ACC112 (cell line): ENCODE results near the gene TIMM17A.

Experiments used
- H2AFZ ChIP-seq: fragments of 200-600 bp; sonication (generic); one replicate; pipeline ENCODE4 v1.6.0; 2017; ENCODE audit warnings: antibody characterized with exemption, low read length; ENCODE audit not compliant: unreplicated experiment
- H3K27ac ChIP-seq: fragments of 200-600 bp; sonication (generic); 2 replicates; pipeline ENCODE4 v1.5.1; 2014; ENCODE audit warnings: low read depth, mild to moderate bottlenecking, antibody characterized with exemption, low read length, moderate library complexity
- H3K27me3 ChIP-seq: fragments of 200-600 bp; sonication (generic); 2 replicates; pipeline ENCODE4 v1.6.1; 2014; ENCODE audit warnings: mild to moderate bottlenecking, antibody characterized with exemption, low read length, moderate library complexity, mixed read lengths; ENCODE audit not compliant: insufficient read depth
- H3K36me3 ChIP-seq: fragments of 200-600 bp; sonication (generic); 2 replicates; pipeline ENCODE4 v1.6.1; 2016; ENCODE audit warnings: mild to moderate bottlenecking, antibody characterized with exemption, low read length, moderate library complexity, mixed read lengths; ENCODE audit not compliant: insufficient read depth
- H3K4me1 ChIP-seq: fragments of 200-600 bp; sonication (generic); one replicate; pipeline ENCODE4 v1.6.1; 2016; ENCODE audit warnings: low read length, mixed read lengths; ENCODE audit not compliant: insufficient read depth, unreplicated experiment, control insufficient read depth
- H3K4me3 ChIP-seq: fragments of 200-600 bp; sonication (generic); 2 replicates; pipeline ENCODE4 v1.5.1; 2014; ENCODE audit warnings: mild to moderate bottlenecking, low read depth, low read length
- H3K79me2 ChIP-seq: fragments of 200-600 bp; sonication (generic); one replicate; pipeline ENCODE4 v1.6.0; 2016; ENCODE audit warnings: low read length; ENCODE audit not compliant: control insufficient read depth, unreplicated experiment, insufficient read depth

TIMM17A gene

GRCh38 chr1:201955009-201955728 lies at the start of gene TIMM17A:
Gene TIMM17A (plus strand): TSS chr1:201955503. CDS start chr1:201955527, 24 bp downstream.
- Histone ChIP-seq H3K27ac (peak within 1 kb of the TSS; percentile 74), H3K36me3 (peaks cover 19% of the 10 kb centered on the region), H3K4me1 (peaks cover 11% of the 10 kb centered on the region), H3K79me2 (peaks cover 41% of the 10 kb centered on the region), H2AFZ (peak within 1 kb of the TSS; percentile 66), H3K27me3 (no peaks in the 10 kb centered on the region), H3K4me3 (peak within 1 kb of the TSS; percentile 98)

- H3K27me3 ChIP-seq: no peaks in the 10 kb centered on the region
- no peak overlapping the region for H2AFZ ChIP-seq
- H3K79me2 ChIP-seq: no peaks in the 10 kb centered on the region
- H3K36me3 ChIP-seq: no peaks in the 10 kb centered on the region
- H3K27ac ChIP-seq: no peak overlapping the region
- no peak overlapping the region for H3K4me3 ChIP-seq
- H3K4me1 ChIP-seq: peaks cover 39% of the 10 kb centered on the region
Observed at GRCh38 chr1:201906336-201906735, 49.0 kb upstream of the TIMM17A start.

DNA sequence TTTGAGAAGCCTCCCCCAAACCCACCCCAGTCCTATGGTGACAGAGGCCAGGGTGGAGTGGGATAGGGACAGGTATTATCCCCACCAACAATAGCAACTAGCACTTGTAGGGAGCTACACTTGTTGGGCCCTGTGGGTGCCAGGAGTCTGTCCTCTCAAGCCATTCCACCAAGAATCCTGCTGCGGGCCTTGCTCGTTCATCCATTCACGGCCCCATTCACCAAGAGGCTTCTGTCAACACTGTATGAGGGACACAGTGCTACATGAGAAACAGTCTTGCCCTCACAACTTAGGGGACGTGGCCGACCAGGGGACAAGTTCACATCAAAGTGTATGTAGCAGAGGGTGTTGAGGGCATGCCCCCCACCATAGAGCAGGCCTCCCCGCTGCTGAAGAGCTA lies 47.7 kb upstream of the TIMM17A start:
- Histone ChIP-seq H3K27ac (no peak overlapping the region), H3K4me1 (peaks cover 31% of the 10 kb centered on the region), H3K4me3 (no peak overlapping the region), H3K27me3 (no peaks in the 10 kb centered on the region), H3K36me3 (no peaks in the 10 kb centered on the region), H2AFZ (no peak overlapping the region), H3K79me2 (no peaks in the 10 kb centered on the region)

- Histone ChIP-seq H3K27me3 (no peaks in the 10 kb centered on the region), H3K36me3 (no peaks in the 10 kb centered on the region), H3K79me2 (no peaks in the 10 kb centered on the region), H2AFZ (no peak overlapping the region), H3K27ac (no peak overlapping the region), H3K4me3 (no peak overlapping the region), H3K4me1 (peaks cover 11% of the 10 kb centered on the region)
Observed at GRCh38 chr1:201911826-201912571, 43.3 kb upstream of the TIMM17A start.

DNA sequence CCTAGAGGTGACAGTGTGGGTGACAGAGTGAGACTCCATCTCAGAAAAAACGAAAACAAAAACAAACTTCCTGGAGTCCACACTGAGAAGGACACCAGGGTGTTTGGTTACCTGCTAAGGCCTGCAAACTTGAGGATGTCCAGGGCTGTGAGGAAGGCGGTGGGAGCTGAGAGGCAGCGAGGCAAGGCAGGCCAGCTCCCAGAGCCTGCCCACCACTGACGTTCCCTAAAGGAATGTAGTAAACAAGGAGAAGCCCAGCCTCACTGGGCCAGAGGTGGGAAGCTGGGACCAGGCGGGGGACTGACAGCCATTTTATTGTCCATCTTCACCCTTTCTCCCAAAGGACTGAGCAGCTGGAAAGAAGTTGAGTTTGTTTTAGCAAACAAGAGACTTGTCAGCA lies 42.5 kb upstream of the TIMM17A start:
- H3K27ac ChIP-seq: no peak overlapping the region
- H3K4me1 ChIP-seq: peaks cover 19% of the 10 kb centered on the region
- H3K27me3 ChIP-seq: no peaks in the 10 kb centered on the region
- H2AFZ ChIP-seq: no peak overlapping the region
- H3K4me3 ChIP-seq: no peak overlapping the region
- H3K36me3 ChIP-seq: no peaks in the 10 kb centered on the region
- no peaks in the 10 kb centered on the region for H3K79me2 ChIP-seq

GRCh38 chr1:201914456-201915235 lies 40.7 kb upstream of the TIMM17A start:
- Histone ChIP-seq H2AFZ (no peak overlapping the region), H3K4me1 (peaks cover 27% of the 10 kb centered on the region), H3K36me3 (no peaks in the 10 kb centered on the region), H3K27ac (no peak overlapping the region), H3K4me3 (no peak overlapping the region), H3K27me3 (no peaks in the 10 kb centered on the region), H3K79me2 (no peaks in the 10 kb centered on the region)

GRCh38 chr1:201916649-201917249 lies 38.6 kb upstream of the TIMM17A start:
- H3K4me3 ChIP-seq: peak overlapping the region; percentile 11; the same call in 1 of the 2 replicates
- H3K27me3 ChIP-seq: no peaks in the 10 kb centered on the region
- H3K79me2 ChIP-seq: no peaks in the 10 kb centered on the region
- peak overlapping the region; percentile 74 for H3K27ac ChIP-seq
- peaks cover 27% of the 10 kb centered on the region for H3K4me1 ChIP-seq
- H3K36me3 ChIP-seq: no peaks in the 10 kb centered on the region
- H2AFZ ChIP-seq: no peak overlapping the region

- Histone ChIP-seq H3K27ac (peak overlapping the region; percentile 74), H3K79me2 (no peaks in the 10 kb centered on the region), H3K36me3 (no peaks in the 10 kb centered on the region), H3K4me1 (peaks cover 27% of the 10 kb centered on the region), H2AFZ (no peak overlapping the region), H3K27me3 (no peaks in the 10 kb centered on the region), H3K4me3 (peak overlapping the region; percentile 11; the same call in 1 of the 2 replicates)
Observed at GRCh38 chr1:201917362-201918033, 37.8 kb upstream of the TIMM17A start.

GRCh38 chr1:201918343-201918742 lies 37.0 kb upstream of the TIMM17A start:
- peaks cover 27% of the 10 kb centered on the region for H3K4me1 ChIP-seq
- no peaks in the 10 kb centered on the region for H3K36me3 ChIP-seq
- no peak overlapping the region for H3K4me3 ChIP-seq
- peak overlapping the region; percentile 74; the same call in 1 of the 2 replicates for H3K27ac ChIP-seq
- no peaks in the 10 kb centered on the region for H3K79me2 ChIP-seq
- H2AFZ ChIP-seq: no peak overlapping the region
- no peaks in the 10 kb centered on the region for H3K27me3 ChIP-seq
